Hematopoietic multipotent progenitor cell treated with erythropoietin and hydrocortisone succinate and interleukin-3 and kit ligand, for 6 days (in vitro differentiated cells): Measurements from ENCODE around the gene MPND.

ENCODE experiments used
- DNase-seq: peaks from one replicate; pipeline ENCODE4 v3.0.0-alpha.2; 2015

MPND gene

DNA sequence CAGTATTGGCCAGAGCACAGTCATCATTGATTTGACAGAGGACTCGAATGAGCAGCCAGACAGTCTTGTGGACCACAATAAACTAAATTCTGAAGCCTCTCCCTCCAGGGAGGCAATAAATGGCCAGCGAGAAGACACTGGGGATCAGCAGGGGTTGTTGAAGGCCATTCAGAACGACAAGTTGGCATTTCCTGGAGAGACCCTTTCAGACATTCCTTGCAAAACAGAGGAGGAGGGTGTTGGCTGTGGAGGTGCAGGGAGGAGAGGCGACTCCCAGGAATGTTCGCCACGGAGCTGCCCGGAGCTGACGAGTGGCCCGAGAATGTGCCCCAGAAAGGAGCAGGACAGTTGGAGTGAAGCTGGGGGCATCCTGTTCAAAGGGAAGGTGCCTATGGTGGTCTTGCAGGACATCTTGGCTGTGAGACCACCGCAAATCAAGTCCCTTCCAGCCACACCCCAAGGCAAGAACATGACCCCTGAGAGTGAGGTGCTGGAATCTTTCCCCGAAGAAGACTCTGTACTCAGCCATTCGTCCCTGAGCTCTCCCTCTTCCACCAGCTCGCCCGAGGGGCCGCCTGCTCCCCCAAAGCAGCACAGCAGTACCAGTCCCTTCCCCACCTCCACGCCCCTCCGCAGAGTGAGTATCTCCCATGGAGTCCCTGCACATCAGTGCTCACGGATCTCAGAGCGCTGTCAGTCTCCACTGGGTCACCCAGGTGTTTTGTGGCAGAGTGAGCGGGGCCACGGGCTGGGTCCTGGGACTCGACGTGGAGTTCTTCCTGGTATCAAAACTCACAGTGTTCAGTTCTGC lies 66.0 kb downstream of the MPND start:
- no peak for DNase-seq
